ENCODE data around the gene APOF. TPM values are rescaled to one million over a fixed set of nuclear protein-coding genes. Genes with fewer than 3 reads are reported as not detected.
A peak's percentile ranks its signal among the peaks of the same experiment; 100 is the strongest.

The APOF gene
- total RNA-seq, 1 experiment from 2014 or later = 0.18 TPM

DNA sequence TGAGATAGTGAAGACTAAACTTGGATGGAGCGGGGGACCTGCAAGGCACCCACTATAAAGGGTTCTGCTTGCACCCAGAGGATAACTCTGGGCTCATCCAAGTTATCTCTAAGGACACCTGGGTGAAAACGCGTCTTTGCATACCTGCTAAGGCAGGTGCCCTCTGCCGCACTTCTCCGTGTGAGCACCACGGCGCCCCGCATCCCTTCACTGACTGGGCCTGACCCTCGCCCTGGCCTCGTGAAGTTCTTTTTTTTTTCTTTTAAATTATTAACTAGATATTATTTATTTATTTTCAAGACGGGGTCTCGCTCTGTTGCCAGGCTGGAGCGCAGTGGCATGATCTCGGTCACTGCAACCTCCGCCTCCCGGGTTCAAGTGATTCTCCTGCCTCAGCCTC lies 20.0 kb upstream of the APOF start:
- H3K27ac Mint-ChIP-seq (ENCODE audit: unreplicated experiment) = no peak overlapping the region
- no TSS peak for BruUV-seq (replicated peaks)
- peaks cover 6% of the 10 kb centered on the region for H3K4me1 Mint-ChIP-seq (ENCODE audit: low read depth, unreplicated experiment)
- no peaks in the 10 kb centered on the region for H3K36me3 Mint-ChIP-seq (ENCODE audit: insufficient read depth, unreplicated experiment)
- no peak for DNase-seq
- Histone ChIP-seq H3K4me3 (ENCODE audit: low read depth, low read length) (no peak overlapping the region), H3K9me3 (no peaks in the 10 kb centered on the region), H3K4me1 (peaks cover 7% of the 10 kb centered on the region; the same call in 1 of the 2 replicates), H3K27me3 (replicated peaks; ENCODE audit: control insufficient read depth, insufficient read depth, low read length) (no peaks in the 10 kb centered on the region), H3K36me3 (ENCODE audit: control insufficient read depth, insufficient read depth, low read length) (no peaks in the 10 kb centered on the region)
- no peak for TF ChIP-seq CTCF (IDR thresholded peaks at IDR 0.05; ENCODE audit: insufficient read depth in 1 of 2, low read depth in 1 of 2, low read length in 1 of 2, severe bottlenecking in 1 of 2, unreplicated experiment in 1 of 2)
- no peak overlapping the region for H3K4me3 Mint-ChIP-seq (ENCODE audit: unreplicated experiment)
- POLR2A ChIA-PET = interaction anchor here (0.6 kb wide), 1 partner anchor 23 kb away, joined by 4 read pairs; the partner anchor contains the start of gene STAT2
- intact Hi-C loops (cut with micrococcal nuclease; ENCODE audit: unreplicated experiment) = no loop called here
- no peaks in the 10 kb centered on the region for H3K9me3 Mint-ChIP-seq (ENCODE audit: unreplicated experiment)
- no peaks in the 10 kb centered on the region for H3K27me3 Mint-ChIP-seq (ENCODE audit: insufficient read depth, unreplicated experiment)
- CTCF ChIA-PET = no interaction called here

DNA sequence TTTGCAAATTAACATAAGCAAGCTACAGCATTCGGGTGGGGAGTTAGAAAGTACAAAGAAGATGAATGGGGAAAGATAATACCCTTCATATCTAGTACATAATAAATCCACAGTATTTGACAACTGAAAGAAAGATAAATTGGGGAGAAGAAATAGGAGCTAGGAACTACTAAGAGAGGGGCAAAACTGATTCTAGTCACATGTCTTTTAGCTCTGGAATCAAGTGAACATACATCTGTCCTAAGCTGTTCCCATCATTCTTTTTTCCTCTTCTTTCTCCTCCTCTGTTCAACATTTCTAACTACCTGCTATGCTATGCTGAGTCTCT lies 15.3 kb upstream of the APOF start:
- Histone ChIP-seq H3K4me3 (ENCODE audit: low read depth, low read length) (no peak overlapping the region), H3K27me3 (replicated peaks; ENCODE audit: control insufficient read depth, insufficient read depth, low read length) (no peaks in the 10 kb centered on the region), H3K36me3 (ENCODE audit: control insufficient read depth, insufficient read depth, low read length) (no peaks in the 10 kb centered on the region), H3K9me3 (peaks cover 3% of the 10 kb centered on the region; the same call in 1 of the 2 replicates), H3K4me1 (peaks cover 25% of the 10 kb centered on the region)
- ChIA-PET POLR2A (interaction anchor here (1.0 kb wide), 1 partner anchor 18 kb away, joined by 6 read pairs; the partner anchor contains the start of gene STAT2), CTCF (interaction anchor here (1.2 to 1.5 kb wide), 3 partner anchors 18 to 86 kb away, joined by 3 to 8 read pairs (median 6); partner anchors contain the start of gene STAT2)
- Mint-ChIP-seq H3K4me1 (ENCODE audit: low read depth, unreplicated experiment) (peaks cover 15% of the 10 kb centered on the region), H3K9me3 (ENCODE audit: unreplicated experiment) (no peaks in the 10 kb centered on the region), H3K27ac (ENCODE audit: unreplicated experiment) (peak overlapping the region; percentile 61), H3K27me3 (ENCODE audit: insufficient read depth, unreplicated experiment) (no peaks in the 10 kb centered on the region), H3K36me3 (ENCODE audit: insufficient read depth, unreplicated experiment) (no peaks in the 10 kb centered on the region), H3K4me3 (ENCODE audit: unreplicated experiment) (peak overlapping the region; percentile 4)
- DNase-seq = no peak
- intact Hi-C loops (cut with micrococcal nuclease; ENCODE audit: unreplicated experiment) = loop anchor here (1.0 kb wide), 2 partner anchors 18 to 86 kb away; partner anchors contain the start of gene STAT2
- TF ChIP-seq CTCF (IDR thresholded peaks at IDR 0.05; ENCODE audit: insufficient read depth in 1 of 2, low read depth in 1 of 2, low read length in 1 of 2, severe bottlenecking in 1 of 2, unreplicated experiment in 1 of 2) = no peak
- BruUV-seq (replicated peaks) = TSS peak; percentile 95

DNA sequence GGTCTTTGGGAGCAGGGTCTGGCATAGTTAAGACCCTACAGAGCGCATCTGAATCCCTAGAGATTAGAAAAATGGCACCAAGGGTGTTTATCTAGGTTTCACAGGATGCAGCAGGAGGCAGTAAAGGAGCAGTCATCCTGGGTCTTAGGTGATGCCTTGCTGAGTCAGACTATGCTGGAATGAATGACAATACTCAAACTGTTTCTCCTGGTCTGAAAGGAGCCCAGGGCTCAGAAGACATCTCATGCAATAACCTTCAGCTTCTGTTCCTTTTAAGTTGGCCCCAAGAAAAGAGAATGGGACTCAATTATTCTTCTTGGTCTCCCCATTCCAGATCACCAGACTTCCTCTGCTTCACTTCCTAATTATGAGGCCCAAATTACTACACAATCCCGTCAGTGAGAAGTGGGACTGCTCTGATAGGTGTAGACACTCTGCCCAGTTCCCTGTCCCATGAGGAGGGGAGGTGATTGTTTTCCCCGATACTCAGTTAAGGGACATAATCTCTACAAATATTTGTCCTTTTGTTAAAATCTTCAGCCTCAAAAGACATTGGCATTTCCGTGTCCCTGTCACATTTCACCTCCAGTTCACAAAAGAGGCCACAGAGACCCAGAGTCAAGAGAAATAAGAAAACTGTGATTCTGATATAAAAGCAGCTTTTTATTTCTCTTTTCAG lies 14.8 kb upstream of the APOF start:
- intact Hi-C loops (cut with micrococcal nuclease; ENCODE audit: unreplicated experiment) = loop anchor here (1.0 kb wide), 2 partner anchors 17 to 87 kb away; partner anchors contain the start of gene STAT2
- Histone ChIP-seq H3K4me3 (ENCODE audit: low read depth, low read length) (no peak overlapping the region), H3K9me3 (peaks cover 7% of the 10 kb centered on the region; the same call in 1 of the 2 replicates), H3K4me1 (peaks cover 25% of the 10 kb centered on the region), H3K36me3 (ENCODE audit: control insufficient read depth, insufficient read depth, low read length) (no peaks in the 10 kb centered on the region), H3K27me3 (replicated peaks; ENCODE audit: control insufficient read depth, insufficient read depth, low read length) (no peaks in the 10 kb centered on the region)
- POLR2A ChIA-PET = interaction anchor here (1.0 kb wide), 1 partner anchor 18 kb away, joined by 6 read pairs; the partner anchor contains the start of gene STAT2
- Mint-ChIP-seq H3K4me1 (ENCODE audit: low read depth, unreplicated experiment) (peaks cover 15% of the 10 kb centered on the region), H3K9me3 (ENCODE audit: unreplicated experiment) (no peaks in the 10 kb centered on the region), H3K36me3 (ENCODE audit: insufficient read depth, unreplicated experiment) (no peaks in the 10 kb centered on the region), H3K4me3 (ENCODE audit: unreplicated experiment) (peak overlapping the region; percentile 4), H3K27ac (ENCODE audit: unreplicated experiment) (peak overlapping the region; percentile 61), H3K27me3 (ENCODE audit: insufficient read depth, unreplicated experiment) (no peaks in the 10 kb centered on the region)
- no peak for TF ChIP-seq CTCF (IDR thresholded peaks at IDR 0.05; ENCODE audit: insufficient read depth in 1 of 2, low read depth in 1 of 2, low read length in 1 of 2, severe bottlenecking in 1 of 2, unreplicated experiment in 1 of 2)
- DNase-seq = peak in 1 of 2 experiments; percentile 45
- BruUV-seq (replicated peaks) = no TSS peak
- CTCF ChIA-PET = interaction anchor here (1.2 to 1.5 kb wide), 3 partner anchors 18 to 87 kb away, joined by 3 to 8 read pairs (median 6); partner anchors contain the start of gene STAT2
